NCI-H2227 (cell line): ENCODE data around the gene ASIC4.
A peak's percentile ranks its signal among the peaks of the same experiment; 100 is the strongest.

Source experiments
- DNase-seq: peaks from one replicate; lab custom pipeline; 2025; ENCODE audit not compliant: unreplicated experiment; lab: John Stamatoyannopoulos, UW

Gene ASIC4

DNA sequence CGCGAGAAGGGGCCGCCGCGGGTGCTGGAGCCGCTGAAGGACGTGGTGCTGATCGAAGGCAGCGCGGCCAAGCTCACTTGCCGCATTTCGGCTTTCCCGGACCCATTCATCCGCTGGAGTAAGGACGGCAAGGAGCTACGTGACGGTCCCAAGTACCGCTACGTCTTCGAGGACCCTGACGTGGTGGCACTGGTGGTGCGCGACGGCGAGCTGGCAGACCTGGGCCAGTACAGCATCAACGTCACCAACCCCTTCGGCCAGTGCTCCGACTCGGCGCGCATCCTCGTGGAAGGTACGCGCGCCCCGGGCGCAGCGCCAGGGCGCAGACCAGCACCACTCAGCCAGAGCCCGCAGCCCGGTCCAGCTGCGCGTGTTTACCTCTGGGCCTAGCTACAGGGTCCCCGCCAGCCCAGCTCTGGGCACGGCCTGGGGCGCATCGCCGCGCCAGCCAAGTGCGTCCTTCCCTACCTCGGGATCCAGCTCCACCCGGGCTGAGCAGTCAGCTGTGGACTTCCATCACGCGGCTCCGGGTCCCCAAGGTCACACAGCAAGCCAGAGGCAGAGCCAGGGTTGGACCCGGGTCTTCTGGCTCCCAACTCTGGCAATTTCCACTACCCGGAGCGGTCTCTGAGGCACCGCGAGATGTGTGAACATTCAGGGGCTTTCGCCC is 17.3 kb upstream of the ASIC4 start:
- DNase-seq = no peak

DNA sequence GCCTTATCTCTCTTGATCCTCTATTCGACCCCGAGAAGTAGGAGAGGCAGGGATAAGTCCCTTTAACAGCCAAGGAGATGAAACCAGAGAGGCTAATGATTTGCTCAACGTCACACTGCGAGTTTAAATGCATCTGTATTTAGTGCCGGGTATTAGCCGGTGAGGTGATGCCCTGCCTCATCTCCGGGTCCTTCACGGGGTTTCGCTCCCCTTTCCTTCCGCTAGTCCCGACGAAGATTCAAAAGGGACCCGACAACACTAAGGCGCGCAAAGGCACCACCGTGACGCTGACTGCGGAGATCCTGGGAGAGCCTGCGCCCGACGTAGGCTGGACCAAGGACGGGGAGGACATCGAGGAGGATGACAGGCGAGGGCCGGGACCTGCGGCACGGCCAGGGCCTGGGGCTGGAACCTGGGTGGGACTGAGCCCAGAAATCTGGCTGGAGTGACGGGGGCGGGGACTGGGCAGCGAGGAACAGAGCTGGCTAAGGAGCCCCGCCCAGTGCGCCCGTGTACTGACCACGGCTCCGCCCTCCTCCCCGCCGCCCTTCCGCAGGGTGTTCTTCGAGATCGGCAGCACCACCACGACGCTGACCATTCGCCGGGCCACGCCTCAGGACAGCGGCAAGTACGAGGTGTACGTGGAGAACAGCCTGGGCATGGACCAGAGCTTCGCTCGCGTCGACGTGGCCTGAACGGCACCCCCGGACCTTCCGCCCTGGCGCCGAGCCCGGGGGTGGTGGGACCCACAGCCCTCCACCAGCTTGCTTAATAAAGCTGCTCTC is 16.6 kb upstream of the ASIC4 start:
- DNase-seq = peak; percentile 84

DNA sequence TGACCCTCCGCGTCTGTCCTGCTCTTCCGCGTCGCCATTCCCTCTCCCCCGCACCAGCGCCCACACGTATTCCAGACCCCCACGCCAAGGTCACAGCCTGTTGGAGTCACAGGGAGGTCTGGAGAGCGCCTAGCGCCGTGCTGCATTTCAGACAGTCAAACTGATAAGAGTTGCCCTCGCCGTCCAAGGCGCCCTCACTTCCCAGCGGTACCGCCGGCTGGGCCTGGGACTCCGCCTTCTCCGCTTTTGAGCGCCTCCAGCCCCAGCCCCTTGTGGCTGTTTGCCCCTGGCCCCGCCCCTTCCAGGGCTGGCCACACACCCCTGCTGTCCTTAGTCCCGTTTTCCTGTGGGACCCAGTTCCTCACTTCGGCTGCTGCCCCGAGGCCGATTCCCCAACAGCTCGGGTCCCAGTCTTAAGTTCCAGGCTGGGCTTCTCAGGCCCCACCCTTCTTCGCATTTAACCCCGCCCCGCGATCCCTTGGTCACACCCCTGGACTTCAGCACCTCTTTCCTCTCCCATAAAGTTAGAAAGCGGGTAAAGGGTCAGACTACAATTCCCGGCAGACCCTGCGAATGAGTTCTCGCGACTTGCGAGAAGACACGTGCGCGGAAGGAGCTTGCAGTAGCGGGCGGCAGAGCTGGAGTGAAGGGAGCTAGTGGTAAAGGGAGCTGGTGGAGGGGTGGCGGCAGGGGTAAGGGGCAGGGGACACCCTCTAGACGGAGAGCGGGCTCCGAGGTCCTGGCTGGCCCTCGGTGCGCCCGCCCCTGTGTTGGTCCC is 15.8 kb upstream of the ASIC4 start, which contains the start of gene GMPPA:
GMPPA (plus strand) TSS at position 612 of the 778 bp plus-strand sequence. CDS start 1,085 bp downstream, outside the sequence.
- peak; percentile 98 for DNase-seq

DNA sequence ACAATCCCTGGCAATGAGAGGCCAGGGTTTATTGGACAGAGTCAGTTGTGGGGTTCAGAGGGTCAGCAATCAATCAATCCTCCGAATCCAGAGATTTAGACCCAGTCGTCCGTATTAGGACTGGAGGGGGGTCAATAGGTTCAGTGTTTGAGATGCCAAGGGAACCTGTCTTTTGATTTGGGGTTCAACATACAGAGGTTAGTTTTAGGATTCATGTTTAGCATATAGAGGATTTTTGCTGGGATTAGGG is 15.3 kb upstream of the ASIC4 start:
- DNase-seq = no peak

DNA sequence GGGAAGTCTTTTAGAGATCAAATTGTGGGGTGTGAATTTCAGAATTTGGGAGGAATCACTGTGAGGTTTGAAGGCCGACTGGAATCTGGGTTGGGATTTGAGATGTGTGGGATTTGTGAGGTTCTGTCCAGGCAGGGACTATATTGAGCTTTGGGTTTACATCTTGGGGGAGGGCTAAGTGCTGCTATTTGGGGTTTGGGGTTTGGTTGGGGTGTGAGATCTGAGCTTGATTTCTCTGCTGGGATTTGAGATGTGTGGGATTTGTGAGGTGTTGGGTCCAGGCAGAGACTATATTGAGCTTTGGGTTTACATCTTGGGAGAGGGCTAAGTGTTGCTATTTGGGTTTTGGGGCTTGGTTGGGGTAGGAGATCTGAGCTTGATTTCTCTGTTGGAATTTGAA is 14.7 kb upstream of the ASIC4 start:
- DNase-seq = no peak

DNA sequence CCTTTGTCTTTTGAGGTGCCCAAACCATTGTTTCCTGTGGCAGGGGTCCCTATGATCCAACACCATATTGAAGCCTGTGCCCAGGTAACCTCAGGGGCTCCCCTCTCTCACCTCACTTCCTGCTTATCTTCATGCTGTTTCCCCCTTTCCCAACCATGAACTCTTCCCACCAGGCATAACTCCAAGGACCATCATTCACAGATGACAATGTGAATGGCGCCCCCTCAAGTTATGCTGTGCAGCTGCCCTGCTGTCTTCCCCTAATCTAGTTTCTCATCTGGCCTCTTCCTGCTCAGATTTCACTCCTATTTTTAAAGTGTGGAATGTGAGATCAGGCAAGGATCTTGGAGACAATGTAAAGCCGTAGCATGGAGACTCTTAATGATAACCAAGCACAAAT is 14.1 kb upstream of the ASIC4 start:
- no peak for DNase-seq

DNA sequence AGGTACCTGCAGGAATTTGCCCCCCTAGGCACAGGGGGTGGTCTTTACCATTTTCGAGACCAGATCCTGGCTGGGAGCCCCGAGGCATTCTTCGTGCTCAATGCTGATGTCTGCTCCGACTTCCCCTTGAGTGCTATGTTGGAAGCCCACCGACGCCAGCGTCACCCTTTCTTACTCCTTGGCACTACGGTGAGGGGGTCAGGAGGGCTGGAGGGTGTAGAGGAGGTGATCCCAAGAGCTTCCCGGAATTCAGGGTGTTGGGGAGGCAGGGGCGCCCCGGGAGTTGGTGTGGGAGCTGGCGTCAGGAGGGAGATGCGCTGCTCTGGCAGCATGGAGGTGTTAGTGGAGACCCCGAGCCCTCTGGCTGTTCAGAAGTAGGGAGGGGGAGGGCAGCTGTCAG is 12.4 kb upstream of the ASIC4 start:
- no peak for DNase-seq

DNA sequence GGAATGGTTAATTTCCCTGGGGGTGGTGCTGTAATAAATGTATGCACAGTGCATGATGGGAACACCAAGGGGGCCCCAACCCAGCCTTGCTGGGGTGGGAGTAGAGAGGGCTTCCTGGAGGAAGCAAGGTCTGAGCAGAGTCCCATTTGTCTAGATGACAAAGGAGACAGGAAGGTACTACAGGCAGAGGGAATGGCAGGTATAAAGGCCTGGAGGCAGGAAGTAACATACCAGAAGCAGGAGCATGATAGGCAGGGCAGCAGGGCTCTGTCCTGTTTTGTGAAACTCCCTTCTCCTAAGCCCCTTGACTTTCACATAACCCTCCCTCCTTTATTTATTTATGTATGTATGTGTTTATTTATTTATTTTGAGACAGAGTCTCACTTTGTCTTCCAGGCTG is 11.7 kb upstream of the ASIC4 start:
- no peak for DNase-seq

DNA sequence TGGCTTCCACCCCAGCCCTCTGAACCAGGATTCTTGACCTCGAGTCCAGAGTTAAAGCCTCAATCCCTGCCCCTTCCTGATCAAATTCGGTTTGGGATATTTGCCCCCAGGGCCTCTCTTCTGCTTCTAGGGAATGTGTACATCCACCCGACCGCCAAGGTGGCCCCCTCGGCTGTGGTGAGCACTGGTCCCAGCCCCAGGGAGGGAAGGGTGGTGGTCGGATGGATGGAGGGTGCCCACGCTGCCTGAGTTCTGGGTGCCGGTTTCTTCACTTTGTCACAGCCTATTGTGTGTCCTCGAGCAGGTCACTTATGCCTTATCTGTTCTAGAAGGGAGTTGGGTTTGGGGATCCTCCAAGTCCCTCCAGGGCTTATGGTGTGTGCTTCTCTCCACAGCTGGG is 8.7 kb upstream of the ASIC4 start:
- DNase-seq = no peak

DNA sequence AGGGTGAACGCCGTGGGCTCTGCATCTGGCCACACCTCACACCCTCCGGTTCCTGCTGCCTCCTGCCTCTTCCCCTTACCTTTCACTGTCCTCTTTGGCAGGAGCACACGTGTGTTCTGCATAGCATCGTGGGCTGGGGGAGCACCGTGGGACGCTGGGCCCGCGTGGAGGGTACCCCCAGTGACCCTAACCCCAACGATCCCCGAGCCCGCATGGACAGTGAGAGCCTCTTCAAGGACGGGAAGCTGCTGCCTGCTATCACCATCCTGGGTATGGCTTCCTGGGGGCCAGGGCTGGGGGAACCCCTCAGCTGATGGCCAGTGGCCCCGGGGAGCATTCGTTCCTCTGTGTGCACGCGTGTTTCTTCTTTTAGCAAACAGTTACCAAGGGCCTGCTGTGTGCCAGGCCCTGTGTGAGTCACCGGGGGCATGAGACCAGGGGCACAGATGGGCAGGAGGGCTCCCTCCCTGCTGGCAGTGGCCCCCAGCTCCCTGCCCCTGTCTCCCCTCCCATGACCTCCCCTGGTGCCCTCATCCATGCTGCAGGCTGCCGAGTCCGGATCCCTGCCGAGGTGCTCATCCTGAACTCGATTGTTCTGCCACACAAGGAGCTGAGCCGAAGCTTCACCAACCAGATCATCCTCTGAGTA is 8.0 kb upstream of the ASIC4 start:
- no peak for DNase-seq

DNA sequence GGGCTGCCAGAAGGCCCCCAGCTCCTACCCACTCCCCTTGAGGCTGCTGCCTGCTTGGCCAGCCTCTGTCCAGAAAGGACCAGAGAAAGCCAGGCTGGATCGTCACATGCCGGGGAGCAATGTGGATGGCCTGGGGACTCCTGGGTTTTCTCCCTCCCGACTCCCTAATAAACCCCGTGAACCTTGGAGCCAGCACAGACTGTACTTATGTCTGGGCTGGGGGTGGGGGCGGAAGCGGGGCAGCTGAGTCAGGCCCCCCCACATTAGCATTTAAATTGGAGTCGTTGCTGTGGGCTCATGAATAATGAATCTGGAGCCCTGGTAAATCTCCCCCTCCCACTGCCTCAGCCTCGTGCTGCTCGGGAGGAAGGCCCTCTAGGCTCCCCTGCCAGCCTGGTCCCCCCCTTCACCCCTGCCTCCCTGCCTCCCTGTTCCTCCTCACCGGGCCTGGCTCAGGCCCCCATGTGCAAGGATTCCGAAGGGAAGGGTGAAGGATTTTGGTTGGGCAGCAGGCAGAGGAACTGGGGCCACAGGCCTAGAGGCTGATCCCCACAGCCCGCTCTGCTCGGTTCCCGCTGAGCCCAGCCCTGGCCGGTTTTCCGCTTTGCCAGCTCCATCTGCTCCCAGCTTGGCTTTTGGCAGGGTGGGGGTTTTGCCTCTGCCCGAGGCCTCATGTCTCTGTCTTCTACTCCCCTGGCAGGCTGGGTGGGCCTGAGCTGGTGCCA is 7.3 kb upstream of the ASIC4 start:
- DNase-seq = no peak

DNA sequence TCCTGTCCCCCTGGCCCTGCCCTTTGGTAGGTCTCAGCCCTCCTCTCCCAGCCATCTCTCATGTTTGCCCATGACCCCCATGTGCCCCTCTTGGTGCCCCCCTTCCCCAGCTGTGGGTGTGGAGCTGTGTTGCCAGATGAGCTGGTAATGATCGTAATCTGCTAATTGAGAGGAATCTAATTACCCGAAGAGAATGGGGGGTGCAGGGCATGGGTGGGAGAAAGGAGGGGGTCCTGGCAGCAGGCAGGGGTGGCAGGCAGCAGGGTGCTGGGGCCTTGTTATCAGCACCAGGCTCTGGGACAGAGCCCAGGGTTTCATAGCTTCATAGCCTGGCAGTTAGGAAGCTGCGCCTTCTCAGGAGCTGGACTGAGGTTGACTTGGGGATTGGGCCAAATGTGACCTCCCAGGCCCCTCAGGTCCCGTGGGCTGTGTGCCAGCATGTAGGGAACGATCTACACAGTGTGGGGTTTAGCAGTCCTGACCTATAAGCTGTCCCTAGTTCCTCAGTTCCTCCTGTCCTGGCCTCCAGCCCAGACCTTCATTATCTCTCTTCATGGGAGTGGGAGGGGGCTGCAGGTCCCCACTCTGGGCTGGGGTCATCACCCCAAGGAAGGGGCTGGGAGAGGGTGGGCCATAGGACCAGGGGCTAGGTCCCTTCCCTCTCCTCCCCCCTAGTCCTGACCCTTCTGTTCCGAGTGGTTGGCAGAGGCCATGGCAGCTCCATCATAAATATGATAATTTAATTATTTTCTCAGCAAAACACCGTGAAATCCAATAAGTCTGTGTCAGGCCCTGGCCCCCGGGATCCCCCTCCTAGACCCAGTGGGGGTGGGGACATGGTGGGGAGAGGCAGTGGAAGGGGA is 6.5 kb upstream of the ASIC4 start:
- no peak for DNase-seq

DNA sequence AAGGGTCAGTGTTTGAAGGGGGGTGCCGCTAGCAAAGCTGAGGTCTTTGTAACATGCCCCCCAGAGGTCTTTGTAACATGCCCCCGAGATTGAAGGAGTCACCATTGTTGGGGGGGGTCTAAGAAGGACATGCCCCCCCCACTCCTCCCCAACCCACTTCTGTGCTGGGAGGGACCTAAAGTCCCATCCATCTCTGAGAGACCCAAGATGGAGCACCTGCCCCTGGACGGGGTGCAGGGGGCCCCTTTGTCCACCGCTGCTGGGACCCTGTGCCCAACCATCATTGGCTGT is 5.9 kb upstream of the ASIC4 start:
- DNase-seq = no peak

DNA sequence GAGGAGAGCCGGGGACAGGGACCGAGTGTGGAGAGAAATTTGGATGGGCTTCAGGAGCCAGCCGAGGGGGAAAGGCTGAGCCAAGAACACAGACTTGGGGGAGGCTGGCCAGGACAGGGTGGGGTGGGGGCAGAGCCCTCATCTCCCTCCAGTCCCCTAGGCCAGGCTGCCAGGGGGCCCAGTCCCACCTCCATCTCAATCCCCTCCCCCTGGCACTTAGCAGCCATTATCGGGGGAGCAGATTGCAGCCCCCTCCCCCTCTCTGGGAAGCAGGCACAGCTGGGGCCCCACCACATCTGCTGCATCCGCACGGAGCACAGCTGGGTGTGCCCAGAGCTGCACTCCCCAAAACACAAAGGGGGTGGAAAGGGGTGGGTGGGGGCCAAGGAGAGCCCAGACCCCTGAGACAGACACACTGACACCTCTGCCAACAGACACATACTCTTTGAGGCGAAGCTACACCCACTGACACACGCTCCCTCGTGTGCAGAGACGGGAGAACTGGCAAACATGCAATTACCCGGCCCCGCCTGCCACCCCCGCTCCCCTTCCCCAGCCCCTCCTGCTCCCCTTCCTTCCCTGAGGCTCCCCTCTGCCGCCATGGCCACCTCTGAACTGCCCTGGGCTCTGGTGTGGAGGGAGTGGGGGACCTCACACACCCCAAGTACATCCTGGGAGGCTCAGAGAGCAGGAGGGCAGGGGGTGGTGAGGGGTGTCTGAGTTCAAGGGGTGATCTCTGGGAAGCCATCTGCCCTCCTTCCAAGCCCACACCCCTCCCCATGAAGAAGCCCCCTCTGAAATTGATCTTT is 5.1 kb upstream of the ASIC4 start:
- peak; percentile 84 for DNase-seq

DNA sequence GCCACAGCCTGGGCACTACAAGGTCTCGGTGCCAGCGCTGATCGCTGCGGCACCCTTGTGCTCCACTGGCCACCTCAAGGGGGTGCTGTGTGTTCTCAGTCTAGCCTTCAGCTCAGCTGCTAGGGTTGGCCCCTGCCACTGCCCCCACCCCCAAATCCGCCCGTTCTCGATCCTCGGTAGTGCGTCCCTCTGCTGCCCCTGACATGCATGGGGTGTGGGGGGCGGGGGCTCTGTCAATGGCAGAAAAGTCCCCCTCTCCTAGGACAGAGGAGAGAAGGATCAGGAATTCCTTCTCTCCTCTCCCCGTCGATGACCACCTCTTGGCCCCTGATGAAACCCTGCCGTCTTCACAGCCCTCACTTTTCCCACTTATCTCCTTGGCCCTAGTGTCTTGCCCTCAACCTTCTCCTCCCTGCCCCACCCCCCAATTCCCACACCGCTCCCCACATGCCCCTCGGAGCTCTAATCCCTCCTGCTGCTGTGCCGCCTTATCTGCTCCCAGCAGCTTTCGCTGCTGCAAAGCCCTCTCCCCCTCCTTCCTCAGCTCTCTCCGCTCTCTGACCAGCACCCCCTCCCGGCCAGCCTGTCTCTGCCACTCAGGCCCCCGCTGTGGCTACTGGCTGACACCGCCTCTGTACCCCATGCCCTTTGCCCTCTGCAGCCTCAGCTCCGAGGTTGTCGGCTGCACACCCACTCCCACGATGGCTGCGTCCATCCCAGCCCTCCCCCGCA is 4.3 kb upstream of the ASIC4 start:
- DNase-seq = peak; percentile 78

DNA sequence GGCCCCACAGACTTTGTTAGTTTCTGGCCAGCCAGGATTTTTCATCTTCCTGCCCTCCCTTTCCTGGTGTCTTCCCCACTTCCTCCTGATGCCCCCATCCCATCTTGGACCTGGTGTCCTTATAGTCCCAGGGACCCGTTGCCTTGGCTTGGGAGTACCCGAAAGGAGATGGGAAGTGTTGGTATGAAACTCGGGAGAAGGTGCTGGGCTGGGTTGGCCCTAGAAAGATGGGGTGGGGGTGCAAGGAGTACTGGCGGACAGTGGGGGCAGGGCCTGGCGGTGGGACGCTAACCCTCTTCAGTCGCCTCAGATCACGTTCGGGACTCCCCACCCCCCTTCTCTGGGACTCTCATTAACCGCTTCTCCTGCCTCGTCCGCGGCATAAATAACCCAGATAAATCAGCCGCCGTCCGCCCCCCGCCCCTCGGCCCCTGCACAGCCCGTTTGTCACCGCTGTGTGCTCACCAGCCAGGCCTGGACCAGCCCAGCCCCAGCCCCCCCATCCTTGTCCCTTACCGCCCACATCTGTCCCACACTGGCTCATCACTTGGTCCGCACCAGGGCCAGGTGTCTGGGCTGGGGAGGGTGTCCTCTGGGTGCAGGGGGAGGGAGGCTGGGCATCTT is 3.7 kb upstream of the ASIC4 start:
- DNase-seq = no peak

DNA sequence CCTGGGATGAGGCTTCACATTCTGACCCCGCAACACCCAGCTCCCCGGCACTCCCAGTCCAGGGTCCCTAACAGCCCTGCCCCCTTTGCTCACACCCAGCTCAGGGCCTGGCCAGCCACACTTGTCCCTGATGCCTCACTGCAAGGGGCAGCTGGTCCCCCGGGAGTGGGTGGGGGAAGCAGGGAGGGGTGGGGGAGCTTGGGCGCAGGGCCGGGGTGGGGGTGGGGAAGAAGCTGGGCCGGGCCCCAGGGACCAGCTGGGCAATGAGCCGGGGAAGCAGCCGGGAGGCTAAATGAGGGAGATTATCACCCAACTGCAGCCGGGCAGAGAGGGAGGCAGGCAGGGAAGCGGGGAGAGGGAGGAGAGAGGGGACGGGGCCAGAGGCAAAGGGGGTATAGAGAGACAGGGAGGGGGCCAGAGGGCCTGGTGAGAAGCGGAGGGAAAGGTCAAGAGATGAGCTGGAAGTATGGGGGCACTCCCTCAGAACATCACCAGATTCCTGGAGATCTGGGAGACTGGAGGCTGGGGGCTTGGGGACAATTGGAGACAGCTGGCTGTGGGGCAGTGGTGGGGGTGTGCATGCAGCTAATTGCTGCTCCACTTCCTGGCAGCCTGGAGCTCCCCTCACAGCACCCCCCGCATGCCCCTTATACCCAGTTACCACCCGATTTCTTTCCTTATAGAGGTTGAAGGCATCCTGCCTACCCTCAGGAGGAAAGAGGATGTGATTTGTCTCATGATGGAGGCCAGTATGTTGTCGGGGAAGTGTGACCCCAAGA is 2.5 kb upstream of the ASIC4 start:
- DNase-seq = peak; percentile 58
